Stimulated activated CD8-positive, alpha-beta memory T cell treated with anti-CD3 and anti-CD28 coated beads, Interleukin-15, amount 100 ng/mL, for 48 hours (primary cell): Measurements from ENCODE around the gene ZNF195.
"Not testable (repeated sequence)": the region's sequence is repeated elsewhere in the genome, so short reads cannot be mapped to it uniquely, and the experiment has no call there.

Source experiments
- DNase-seq, 2 donors: peaks; one replicate each; pipeline ENCODE4 v3.0.0-alpha.2; 2020; ENCODE audit warnings: low read depth in 2 of 2

Gene ZNF195

DNA sequence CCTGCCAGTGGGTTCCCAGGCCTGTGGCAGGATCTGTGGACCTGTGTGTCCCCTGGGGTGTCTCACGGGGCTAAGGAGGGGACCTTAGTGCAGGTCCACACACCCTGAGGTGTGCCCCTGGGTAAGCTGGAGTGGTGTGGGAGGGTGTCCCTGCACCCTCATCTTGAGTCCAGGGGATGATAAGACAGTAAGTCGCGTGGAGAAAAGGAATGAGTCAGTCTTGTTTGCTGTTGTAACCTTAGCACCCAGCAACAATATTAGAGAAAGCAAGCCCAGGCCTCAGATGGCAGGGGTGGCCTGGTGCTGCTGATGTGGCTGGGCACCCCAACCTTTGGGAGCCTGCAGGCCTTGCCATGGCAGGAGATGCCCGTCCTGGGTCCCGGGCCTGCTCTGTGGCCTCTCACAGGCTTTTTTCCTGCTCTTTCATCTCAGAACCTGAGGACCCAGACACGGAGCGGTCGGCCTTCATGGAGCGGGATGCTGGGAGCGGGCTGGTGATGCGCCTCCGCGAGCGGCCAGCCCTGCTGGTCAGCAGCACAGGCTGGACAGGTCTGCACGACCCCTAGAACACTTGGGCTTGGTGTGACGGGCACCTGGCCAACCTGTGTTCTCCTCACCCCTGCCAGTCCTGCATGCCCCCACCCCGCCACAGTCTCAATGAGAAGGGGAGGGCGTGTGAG lies 23.4 kb upstream of the ZNF195 start:
- DNase-seq, result not testable (repeated sequence)

- DNase-seq, result not testable (repeated sequence)
Measured at GRCh38 chr11:3401052-3401451, 22.1 kb upstream of the ZNF195 start.

GRCh38 chr11:3398509-3398908 lies 19.6 kb upstream of the ZNF195 start:
- DNase-seq, result not testable (repeated sequence)

- not testable (repeated sequence) for DNase-seq
Measured at GRCh38 chr11:3398106-3398505, 19.2 kb upstream of the ZNF195 start.

- not testable (repeated sequence) for DNase-seq
Measured at GRCh38 chr11:3397210-3397609, 18.3 kb upstream of the ZNF195 start.

GRCh38 chr11:3395468-3395867 lies 16.5 kb upstream of the ZNF195 start:
- DNase-seq, result not testable (repeated sequence)

DNA sequence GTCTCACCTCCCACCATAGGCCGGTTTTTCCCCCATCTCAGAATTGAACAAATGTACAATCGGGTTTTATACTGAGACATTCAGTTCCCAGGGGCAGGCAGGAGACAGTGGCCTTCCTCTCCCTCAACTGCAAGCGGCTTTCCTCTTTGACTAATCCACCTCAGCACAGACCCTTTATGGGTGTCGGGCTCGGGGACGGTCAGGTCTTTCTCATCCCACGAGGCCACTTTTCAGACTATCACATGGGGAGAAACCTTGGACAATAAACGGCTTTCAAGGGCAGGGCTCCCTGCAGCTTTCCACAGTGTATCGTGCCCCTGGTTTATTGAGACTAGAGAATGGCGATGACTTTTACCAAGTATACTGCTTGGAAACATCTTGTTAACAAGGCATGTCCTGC lies 16.0 kb upstream of the ZNF195 start:
- not testable (repeated sequence) for DNase-seq

DNA sequence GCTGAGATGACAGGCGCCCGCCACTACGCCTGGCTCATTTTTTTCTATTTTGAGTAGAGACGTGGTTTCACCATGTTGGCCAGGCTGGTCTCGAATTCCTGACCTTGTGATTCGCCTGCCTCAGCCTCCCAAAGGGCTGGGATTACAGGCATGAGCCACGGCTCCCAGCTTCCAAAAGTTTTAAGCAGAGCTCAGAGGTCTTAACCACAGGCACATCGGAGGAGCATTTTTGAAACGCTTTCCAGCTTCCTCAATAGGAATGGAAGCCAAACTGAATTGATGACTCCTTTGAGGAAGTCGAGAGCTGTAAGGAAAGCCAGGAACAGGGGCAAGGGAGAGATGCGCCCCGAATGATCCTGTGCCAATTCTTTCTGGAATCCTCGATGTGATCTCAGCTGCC lies 14.5 kb upstream of the ZNF195 start:
- not testable (repeated sequence) for DNase-seq

DNA sequence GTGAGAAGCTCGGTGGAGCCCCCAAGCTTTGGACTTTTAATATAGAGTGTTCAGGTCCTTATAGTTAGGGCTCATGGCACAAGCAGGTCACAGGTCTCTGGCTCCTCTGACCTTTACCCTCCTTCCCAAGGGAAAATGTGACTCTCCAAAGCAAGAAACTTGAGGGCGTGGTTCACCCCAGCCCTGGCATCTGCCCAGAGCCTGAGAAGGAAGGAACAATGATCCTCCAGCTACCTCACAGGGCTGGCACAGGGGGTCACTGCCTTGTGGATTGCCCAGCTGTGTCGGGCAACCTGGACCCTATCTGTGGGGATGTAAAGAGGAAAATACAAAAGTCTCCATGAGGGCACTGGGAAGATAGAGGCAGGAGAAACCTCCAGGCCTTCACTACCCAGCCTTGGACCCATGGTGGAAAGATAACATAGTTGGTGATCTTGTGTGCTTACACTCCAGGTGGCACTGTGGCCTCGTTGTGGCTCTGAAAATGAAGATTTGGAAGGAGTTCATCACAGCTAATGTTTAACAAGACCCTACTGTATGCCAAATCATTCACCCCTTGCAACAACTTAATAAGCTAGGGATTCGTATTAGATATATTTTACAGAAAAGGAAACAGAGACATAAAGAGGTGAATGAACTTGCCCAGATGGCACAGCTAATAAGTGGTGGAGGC lies 3.8 kb upstream of the ZNF195 start:
- DNase-seq, result no peak

DNA sequence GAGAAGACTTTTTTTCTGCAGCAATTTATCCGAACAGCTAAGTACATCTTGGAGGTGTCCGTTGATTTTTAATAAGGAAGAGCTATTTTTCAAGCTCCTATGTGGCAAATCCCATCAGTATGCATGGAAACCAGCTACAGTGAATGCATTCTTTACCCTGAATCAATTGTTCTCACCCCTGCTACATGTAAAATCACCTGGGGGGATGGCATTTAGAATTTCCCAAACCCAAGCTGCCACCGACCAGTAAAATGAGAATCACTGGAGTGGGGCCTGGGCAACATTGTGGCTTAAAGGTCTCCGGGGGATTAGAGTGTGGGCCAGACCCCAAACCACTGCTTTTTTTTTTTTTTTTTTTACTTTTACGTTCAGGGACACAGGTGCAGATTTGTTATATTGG lies 2.8 kb upstream of the ZNF195 start:
- no peak for DNase-seq

DNA sequence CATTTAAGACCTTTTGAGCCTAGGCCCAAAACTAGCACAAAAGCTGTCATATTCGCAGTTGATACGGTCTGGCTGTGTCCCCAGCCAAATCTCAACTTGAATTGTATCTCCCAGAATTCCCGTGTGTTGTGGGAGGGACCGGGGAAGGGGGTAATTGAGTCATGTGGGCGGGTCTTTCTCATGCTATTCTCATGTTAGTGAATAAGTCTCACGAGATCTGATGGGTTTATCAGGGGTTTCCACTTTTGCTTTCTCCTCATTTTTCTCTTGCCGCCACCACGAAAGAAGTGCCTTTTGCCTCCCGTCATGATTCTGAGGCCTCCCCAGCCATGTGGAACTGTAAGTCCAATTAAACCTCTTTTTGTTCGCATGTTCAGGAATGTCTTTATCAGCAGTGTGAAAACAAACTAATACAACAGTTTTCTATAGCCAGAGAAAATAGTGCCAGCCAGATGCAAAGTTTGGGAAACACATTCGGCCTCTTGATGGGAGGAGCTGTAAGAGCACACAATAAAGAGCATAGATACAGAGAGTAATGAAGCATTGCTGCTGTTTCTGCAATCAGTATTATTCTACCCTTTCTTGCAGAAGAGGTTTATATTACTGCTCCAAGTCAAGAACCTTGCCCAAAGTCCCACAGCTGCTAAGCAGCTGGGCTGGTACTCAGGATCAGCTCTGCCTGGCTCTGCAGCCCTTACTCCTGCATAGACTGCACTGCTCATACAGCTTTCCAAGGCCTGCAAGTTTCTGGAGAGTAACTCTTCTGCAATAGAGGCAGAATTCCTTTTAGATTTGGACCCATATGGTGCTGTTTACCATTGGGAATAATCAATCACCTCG lies 2.0 kb upstream of the ZNF195 start:
- DNase-seq, result no peak

DNA sequence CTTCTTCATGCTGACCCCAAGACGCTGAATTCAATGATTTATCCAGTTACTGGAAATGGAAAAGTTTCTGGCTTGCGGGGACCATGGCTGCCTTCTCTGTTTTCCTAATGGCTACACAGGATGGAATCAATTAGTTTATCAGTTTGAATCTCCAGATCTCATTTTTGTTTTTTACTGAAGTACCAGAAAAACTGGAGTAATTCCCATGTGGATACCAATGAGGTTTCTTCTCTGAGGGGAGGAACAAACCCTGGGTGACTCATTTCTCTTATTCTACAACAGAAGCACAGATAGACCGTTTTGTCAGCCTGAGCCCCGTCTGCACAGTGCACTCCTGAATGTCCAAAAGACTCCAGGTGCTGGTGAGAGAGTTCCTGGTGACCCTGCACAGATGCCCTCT lies 3.4 kb downstream of the ZNF195 start:
- DNase-seq, result no peak

- no peak for DNase-seq
Measured at GRCh38 chr11:3370311-3370870, 8.6 kb downstream of the ZNF195 start.

GRCh38 chr11:3369366-3369765 lies 9.6 kb downstream of the ZNF195 start:
- no peak for DNase-seq

DNA sequence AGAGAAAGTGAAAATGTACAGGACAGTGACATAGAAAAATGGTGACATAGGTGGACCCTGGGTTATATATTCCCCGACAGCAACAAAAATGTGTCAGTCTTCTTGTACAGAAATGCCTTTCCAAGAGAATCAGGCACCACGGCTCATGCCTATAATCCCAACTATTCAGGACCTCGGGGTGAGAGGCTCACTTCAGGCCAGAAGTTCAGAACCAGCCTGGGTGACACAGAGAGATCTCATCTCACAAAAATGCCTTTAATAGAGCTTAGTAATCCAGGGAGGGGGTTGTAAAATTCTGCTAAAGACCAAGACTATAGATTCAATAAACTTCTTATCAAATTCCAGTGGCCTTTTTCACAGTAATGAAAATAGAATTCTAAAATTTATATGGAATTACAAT lies 10.7 kb downstream of the ZNF195 start:
- DNase-seq, result no peak

DNA sequence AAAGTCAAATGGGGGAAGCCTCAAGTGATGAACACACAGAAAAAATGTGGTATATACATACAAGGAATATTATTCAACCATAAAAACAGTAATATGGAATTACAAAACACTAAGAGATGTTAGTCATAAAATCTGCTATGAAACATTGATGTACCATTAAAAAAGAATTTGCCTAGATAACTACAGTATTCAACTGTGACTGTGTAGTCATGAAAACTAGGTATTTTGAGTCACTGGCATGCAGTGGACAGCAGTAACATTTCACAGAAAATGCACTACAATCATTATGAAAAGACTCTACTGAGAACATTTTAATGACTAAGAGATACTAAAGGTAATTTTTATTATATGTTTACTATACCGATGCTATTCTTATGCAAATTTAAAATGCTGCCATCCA lies 11.7 kb downstream of the ZNF195 start:
- no peak for DNase-seq

DNA sequence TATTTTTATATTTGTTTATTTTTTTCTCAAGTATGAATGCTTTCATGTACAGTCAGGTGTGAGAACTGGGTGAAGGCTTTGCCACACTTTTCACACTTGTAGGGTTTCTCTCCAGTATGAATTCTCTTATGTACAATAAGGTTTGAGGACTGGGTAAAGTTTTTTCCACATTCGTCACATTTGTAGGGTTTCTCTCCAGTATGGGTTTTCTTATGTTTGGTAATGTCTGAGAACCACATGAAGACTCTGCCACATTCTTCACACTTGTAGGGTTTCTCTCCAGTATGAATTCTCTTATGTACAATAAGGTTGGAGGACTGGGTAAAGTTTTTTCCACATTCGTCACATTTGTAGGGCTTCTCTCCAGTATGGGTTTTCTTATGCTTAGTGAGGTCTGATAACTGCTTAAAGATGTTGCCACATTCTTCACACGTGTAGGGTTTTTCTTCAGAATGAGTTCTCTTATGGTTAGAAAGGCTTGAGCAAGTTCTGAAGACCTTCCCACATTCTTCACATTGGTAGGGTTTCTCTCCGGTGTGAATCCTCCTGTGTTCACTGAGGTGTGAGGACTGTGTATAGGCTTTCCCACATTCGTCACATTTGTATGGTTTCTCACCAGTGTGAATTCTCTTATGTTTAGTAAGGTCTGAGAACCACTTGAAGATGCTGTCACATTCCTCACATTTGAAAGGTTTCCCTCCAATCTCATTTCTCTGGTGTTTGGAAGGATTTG lies 19.7 kb downstream of the ZNF195 start:
- no peak for DNase-seq

DNA sequence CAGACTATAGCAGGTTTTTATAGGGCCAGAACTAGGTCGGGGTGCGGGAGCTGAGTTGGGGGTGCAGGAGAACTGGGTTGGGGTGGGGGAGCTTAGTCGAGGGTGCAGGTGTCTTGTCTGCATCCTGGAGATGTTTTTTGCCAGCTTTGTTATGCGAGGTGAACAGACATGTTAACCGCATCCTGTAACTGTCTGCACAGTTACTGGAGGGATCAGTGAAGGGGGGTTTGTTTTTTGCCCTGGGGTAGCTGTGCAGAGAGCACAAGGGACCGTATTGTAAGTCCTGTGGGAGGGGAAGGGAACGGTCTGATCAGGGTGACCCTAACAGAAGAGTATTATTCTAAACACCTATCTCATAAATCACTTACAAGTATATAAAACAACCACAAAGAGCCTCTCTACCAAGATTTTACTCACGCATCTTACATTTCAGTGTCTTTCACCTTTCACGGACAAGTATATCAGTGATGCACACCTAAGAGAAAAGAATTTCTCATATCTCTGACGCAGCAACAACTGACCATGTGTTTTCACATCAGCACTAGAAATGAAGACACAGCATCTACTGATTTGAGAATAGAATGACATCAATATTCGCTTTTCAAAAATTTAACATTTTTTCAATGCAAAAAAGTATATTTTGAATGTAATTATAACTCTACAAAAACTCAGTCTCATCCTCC lies 20.8 kb downstream of the ZNF195 start:
- no peak for DNase-seq

GRCh38 chr11:3357302-3357701 lies 21.6 kb downstream of the ZNF195 start:
- DNase-seq, result no peak

DNA sequence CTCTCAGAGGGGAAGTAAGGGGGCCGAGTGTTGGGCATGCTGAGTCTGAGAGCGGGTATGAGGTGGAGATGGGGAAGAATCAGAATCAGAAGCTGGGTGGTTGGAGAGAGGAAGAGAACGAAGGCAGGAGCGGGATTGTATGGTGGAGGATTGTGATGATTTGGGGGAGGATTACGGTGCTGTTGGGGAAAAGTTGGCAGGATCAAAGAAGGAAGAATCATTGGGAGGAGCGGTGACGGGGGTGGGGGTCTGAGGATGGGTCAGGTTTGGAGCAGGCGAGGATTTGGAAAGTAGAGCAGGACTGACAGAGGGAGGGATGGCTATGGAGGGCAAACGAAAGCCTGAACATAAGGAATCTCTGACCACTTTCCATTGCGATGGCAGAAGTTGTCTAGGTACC lies 22.1 kb downstream of the ZNF195 start:
- no peak for DNase-seq

DNA sequence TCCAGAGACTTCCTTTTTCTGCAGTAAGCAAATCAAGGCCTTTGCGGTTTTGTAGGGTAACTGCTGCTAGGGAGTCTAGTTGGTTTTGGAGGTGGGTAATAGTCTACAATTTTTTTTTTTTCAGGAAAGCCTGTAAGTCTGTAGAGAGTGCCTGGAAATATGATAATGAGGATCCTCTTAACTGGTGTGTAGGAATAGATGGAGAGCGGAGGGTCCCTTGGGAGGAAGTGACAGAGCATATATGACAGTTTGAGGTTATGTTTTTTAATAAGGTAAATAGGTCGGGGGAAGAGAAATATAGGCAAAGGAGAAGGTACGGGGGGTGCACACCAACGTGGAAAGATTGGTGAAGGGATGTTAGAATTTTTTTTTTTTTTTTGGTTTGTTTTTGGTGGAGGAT lies 25.9 kb downstream of the ZNF195 start:
- no peak for DNase-seq
